Measurements from ENCODE around the gene FGD2.

FGD2 gene

DNA sequence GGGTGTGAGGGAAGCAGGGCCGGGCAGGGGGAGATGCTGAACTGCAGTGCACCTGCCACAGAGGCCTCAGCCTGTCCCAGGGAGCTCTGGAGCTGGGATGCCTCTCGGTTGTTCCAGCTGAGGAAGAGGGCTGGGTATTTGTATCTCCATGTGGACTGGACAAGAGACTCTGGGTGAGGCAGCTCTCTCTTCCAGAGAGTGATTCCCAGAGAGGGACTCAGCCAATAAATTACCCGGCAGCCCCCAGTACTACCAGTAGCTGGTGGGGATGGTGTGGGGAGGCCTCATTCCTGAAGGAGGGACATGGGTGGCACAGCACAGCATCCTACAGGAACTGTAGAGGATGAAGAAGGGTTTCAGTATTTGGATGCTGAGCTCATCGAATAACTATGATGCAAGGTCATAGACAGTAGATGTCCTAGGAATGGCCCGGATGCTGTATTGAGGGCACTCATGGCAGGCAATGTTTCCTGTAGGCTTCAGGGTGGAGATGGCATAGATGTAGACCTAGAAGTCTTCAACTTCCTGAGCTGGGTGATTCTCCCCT lies 1.4 kb downstream of the FGD2 start:
- TF ChIP-seq CTCF (IDR thresholded peaks at IDR 0.05; ENCODE audit: borderline replicate concordance, extremely low read depth, low read length, poor library complexity, severe bottlenecking) (no peak), EZH2 (IDR thresholded peaks at IDR 0.05; ENCODE audit: borderline replicate concordance, low read depth, low read length, severe bottlenecking) (no peak)
- Histone ChIP-seq H2AFZ (ENCODE audit: low read depth, low read length) (no peak overlapping the region), H3K79me2 (ENCODE audit: insufficient read depth, low read length) (no peaks in the 10 kb centered on the region), H3K4me1 (ENCODE audit: insufficient read depth, low read length) (no peaks in the 10 kb centered on the region), H3K36me3 (ENCODE audit: insufficient read depth, low read length) (no peaks in the 10 kb centered on the region), H3K9ac (ENCODE audit: low read depth, low read length) (no peak overlapping the region), H3K4me3 (ENCODE audit: low read depth in 1 of 2, low read length in 2 of 2) (no peak overlapping the region), H3K9me3 (ENCODE audit: insufficient read depth, low read length, severe bottlenecking) (no peaks in the 10 kb centered on the region), H3K27ac (ENCODE audit: low read length) (no peak overlapping the region), H3K27me3 (ENCODE audit: insufficient read depth, low read length, poor library complexity) (no peaks in the 10 kb centered on the region), H3K4me2 (ENCODE audit: insufficient read depth, low read length) (no peak overlapping the region), H4K20me1 (ENCODE audit: insufficient read depth, low read length) (no peaks in the 10 kb centered on the region)
- no peak for DNase-seq
- ATAC-seq (ENCODE audit: insufficient read depth, low read depth), result no peak

DNA sequence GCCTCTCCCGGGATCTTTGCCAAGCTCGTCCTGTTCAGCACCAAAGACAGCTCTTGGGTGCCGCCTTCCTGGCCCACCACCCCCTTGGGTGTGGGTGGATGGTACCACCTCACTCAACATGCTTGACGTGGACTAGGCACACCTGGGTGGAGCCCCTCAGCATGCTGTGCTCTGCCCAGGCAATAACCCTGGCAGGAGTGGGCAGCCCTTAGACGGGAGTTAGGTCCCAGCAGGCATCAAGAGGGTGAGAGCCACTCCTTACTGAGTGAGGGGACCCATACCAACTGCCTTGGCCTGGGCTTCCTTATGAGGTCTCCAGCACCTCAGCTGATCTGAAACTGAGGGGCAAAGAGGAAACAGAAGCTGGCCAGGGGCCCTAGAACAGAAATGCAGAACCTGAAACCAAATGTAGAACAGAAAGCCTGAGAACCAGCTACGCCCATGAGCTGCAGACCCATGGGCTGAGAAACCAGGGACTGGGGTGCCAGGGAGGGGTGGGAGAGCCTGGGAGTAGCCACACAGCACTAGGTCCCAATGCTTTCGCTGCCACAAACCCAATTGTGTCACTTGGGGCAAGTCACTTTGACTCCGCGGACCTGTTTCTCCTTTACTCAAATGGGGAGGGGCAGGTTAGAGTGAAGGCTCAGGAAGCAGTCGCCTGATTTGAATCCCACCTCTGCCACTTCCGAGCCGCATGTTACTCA lies 2.0 kb downstream of the FGD2 start:
- ATAC-seq (ENCODE audit: insufficient read depth, low read depth), result peak; percentile 58

DNA sequence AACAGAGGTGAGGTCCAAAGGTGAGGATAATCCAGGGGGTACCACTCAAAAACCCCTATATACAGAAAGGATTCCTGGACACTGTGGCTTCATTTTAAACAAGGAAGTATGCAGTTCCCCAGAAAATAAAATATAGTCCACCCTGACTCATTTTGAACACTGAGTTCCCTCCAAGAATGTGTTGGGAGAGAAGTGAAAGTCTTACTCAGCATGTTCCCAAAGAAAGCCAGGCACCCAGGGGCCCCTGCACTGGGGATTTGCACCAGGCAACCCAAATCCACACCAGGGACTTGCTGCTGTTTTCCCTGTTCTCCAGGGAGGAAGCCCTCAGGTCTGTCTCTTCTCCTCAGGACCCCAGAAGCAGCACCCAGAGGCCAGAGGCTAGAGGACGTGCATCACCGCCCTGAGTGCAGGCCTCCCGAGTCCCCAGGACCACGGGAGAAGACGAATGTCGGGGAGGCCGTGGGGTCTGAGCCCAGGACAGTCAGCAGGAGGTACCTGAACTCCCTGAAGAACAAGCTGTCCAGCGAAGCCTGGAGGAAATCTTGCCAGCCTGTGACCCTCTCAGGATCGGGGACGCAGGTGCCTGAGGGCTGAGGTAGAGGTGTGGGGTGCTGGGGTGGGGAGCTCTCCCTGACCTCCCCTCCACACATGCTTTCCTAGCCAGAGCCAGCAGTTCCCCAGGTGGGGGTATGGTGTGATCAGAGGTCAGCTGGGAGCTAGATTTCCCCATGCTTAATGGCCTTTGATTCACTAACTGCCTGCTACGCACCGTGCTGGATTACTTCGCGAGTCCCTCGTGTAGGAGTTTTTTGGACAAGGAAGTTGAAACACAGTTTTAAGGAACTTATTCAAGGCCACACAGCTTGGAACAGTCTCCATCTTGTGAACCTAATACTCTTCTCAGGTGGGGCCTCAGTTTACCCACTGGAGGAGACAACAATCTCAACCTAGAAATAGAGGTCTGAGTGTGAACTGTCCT lies 3.3 kb downstream of the FGD2 start:
- H4K20me1 ChIP-seq (ENCODE audit: insufficient read depth, low read length), result no peaks in the 10 kb centered on the region
- no peaks in the 10 kb centered on the region for H3K36me3 ChIP-seq (ENCODE audit: insufficient read depth, low read length)
- no peak overlapping the region for H3K4me3 ChIP-seq (ENCODE audit: low read depth in 1 of 2, low read length in 2 of 2)
- H3K4me2 ChIP-seq (ENCODE audit: insufficient read depth, low read length), result no peak overlapping the region
- H3K4me1 ChIP-seq (ENCODE audit: insufficient read depth, low read length), result no peaks in the 10 kb centered on the region
- H3K27ac ChIP-seq (ENCODE audit: low read length), result no peak overlapping the region
- H3K79me2 ChIP-seq (ENCODE audit: insufficient read depth, low read length), result no peaks in the 10 kb centered on the region
- TF ChIP-seq EZH2 (IDR thresholded peaks at IDR 0.05; ENCODE audit: borderline replicate concordance, low read depth, low read length, severe bottlenecking) (no peak), CTCF (IDR thresholded peaks at IDR 0.05; ENCODE audit: borderline replicate concordance, extremely low read depth, low read length, poor library complexity, severe bottlenecking) (no peak)
- H3K27me3 ChIP-seq (ENCODE audit: insufficient read depth, low read length, poor library complexity), result no peaks in the 10 kb centered on the region
- H2AFZ ChIP-seq (ENCODE audit: low read depth, low read length), result no peak overlapping the region
- no peaks in the 10 kb centered on the region for H3K9me3 ChIP-seq (ENCODE audit: insufficient read depth, low read length, severe bottlenecking)
- no peak for ATAC-seq (ENCODE audit: insufficient read depth, low read depth)
- no peak overlapping the region for H3K9ac ChIP-seq (ENCODE audit: low read depth, low read length)
- DNase-seq, result no peak

More for the DNA sequence above, 2.0 kb downstream of the FGD2 start:
- Histone ChIP-seq H3K27me3 (ENCODE audit: insufficient read depth, low read length, poor library complexity) (no peaks in the 10 kb centered on the region), H3K4me2 (ENCODE audit: insufficient read depth, low read length) (no peak overlapping the region), H3K36me3 (ENCODE audit: insufficient read depth, low read length) (no peaks in the 10 kb centered on the region), H4K20me1 (ENCODE audit: insufficient read depth, low read length) (no peaks in the 10 kb centered on the region), H3K4me1 (ENCODE audit: insufficient read depth, low read length) (no peaks in the 10 kb centered on the region), H3K27ac (ENCODE audit: low read length) (no peak overlapping the region), H3K9ac (ENCODE audit: low read depth, low read length) (no peak overlapping the region), H3K79me2 (ENCODE audit: insufficient read depth, low read length) (no peaks in the 10 kb centered on the region), H3K9me3 (ENCODE audit: insufficient read depth, low read length, severe bottlenecking) (no peaks in the 10 kb centered on the region), H3K4me3 (ENCODE audit: low read depth in 1 of 2, low read length in 2 of 2) (no peak overlapping the region), H2AFZ (ENCODE audit: low read depth, low read length) (no peak overlapping the region)
- TF ChIP-seq EZH2 (IDR thresholded peaks at IDR 0.05; ENCODE audit: borderline replicate concordance, low read depth, low read length, severe bottlenecking) (no peak), CTCF (IDR thresholded peaks at IDR 0.05; ENCODE audit: borderline replicate concordance, extremely low read depth, low read length, poor library complexity, severe bottlenecking) (no peak)
- DNase-seq, result no peak

Data from DND-41 (cell line).